Measurements from ENCODE around the gene YES1. TPM values are rescaled to one million over a fixed set of nuclear protein-coding genes. Genes with fewer than 3 reads are reported as not detected.

YES1 gene
- total and polyA plus RNA-seq, 5 experiments from 2014 or later: 0.68 to 17.9 (median 3.3) TPM

- H3K9me3 Mint-ChIP-seq: no peaks in the 10 kb centered on the region
- no peaks in the 10 kb centered on the region for H3K27me3 Mint-ChIP-seq
- POLR2A ChIA-PET: no interaction called here
- H3K4me1 Mint-ChIP-seq: peaks cover 4 to 7% (median 5%) of the 10 kb centered on the region in 4 donors
- ATAC-seq (no peak), DNase-seq (no peak)
- H3K36me3 Mint-ChIP-seq: peaks cover 0 to 82% (median 20%) of the 10 kb centered on the region in 3 donors
- H3K4me3 Mint-ChIP-seq: no peak overlapping the region
- H3K27ac Mint-ChIP-seq: no peak overlapping the region
Measured at GRCh38 chr18:676736-677135, 135.3 kb downstream of the YES1 start.

DNA sequence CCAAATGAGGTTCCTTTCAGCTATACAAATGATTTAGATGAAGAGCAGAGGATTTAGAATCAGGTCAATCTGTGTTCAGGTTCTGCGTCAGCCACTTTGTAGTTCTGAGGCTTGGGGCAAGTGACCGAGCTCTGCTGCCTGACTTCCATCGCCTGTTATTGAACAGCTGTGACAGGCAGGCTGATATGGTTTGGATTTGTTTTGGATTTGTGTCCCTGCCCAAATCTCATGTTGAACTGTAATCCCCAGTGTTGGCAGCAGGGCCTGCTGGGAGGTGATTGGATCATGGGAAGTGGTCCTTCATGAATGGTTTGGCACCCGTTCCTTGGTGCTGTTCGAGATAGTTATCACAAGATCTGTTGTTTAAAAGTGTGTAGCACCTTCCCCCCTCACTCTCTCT is 136.0 kb downstream of the YES1 start:
- POLR2A ChIA-PET: no interaction called here
- Mint-ChIP-seq H3K4me3 (no peak overlapping the region), H3K36me3 (peaks cover 0 to 82% (median 19%) of the 10 kb centered on the region in 3 donors), H3K27me3 (no peaks in the 10 kb centered on the region), H3K9me3 (no peaks in the 10 kb centered on the region), H3K4me1 (peaks cover 0 to 4% (median under 1%) of the 10 kb centered on the region in 4 donors), H3K27ac (peak overlapping the region in 1 of 10 donors; percentile 75)
- no peak for ATAC-seq
- DNase-seq: no peak

GRCh38 chr18:675307-675706 is 136.7 kb downstream of the YES1 start:
- peak overlapping the region in 1 of 10 donors; percentile 53 for H3K27ac Mint-ChIP-seq
- DNase-seq (no peak), ATAC-seq (no peak)
- H3K27me3 Mint-ChIP-seq: no peaks in the 10 kb centered on the region
- peaks cover 0 to 5% (median under 1%) of the 10 kb centered on the region in 4 donors for H3K4me1 Mint-ChIP-seq
- H3K4me3 Mint-ChIP-seq: no peak overlapping the region
- H3K36me3 Mint-ChIP-seq: peaks cover 4 to 86% (median 22%) of the 10 kb centered on the region in 3 donors
- POLR2A ChIA-PET: no interaction called here
- no peaks in the 10 kb centered on the region for H3K9me3 Mint-ChIP-seq

DNA sequence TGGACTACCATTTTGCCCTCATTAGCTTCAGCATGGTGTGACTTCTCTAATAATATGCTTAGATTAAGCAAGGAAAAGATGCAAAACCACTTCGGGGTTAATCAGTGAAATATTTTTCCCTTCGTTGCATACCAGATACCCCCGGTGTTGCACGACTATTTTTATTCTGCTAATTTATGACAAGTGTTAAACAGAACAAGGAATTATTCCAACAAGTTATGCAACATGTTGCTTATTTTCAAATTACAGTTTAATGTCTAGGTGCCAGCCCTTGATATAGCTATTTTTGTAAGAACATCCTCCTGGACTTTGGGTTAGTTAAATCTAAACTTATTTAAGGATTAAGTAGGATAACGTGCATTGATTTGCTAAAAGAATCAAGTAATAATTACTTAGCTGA is 138.3 kb downstream of the YES1 start:
- Mint-ChIP-seq H3K4me3 (no peak overlapping the region), H3K27me3 (no peaks in the 10 kb centered on the region), H3K9me3 (no peaks in the 10 kb centered on the region), H3K27ac (no peak overlapping the region), H3K36me3 (peaks cover 8 to 79% (median 31%) of the 10 kb centered on the region in 3 donors), H3K4me1 (peaks cover 0 to 5% (median 0%) of the 10 kb centered on the region in 4 donors)
- POLR2A ChIA-PET: no interaction called here
- DNase-seq (no peak), ATAC-seq (no peak)

DNA sequence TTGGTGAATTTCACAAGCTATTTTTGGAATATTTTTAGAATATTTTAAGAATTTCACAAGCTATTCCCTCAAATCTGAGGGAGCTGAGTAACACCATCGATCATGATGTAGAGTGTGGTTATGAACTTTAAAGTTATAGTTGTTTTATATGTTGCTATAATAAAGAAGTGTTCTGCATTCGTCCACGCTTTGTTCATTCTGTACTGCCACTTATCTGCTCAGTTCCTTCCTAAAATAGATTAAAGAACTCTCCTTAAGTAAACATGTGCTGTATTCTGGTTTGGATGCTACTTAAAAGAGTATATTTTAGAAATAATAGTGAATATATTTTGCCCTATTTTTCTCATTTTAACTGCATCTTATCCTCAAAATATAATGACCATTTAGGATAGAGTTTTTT is 138.7 kb downstream of the YES1 start:
- Mint-ChIP-seq H3K4me3 (no peak overlapping the region), H3K9me3 (peaks cover 0 to 3% (median 0%) of the 10 kb centered on the region in 9 donors), H3K27me3 (no peaks in the 10 kb centered on the region), H3K27ac (no peak overlapping the region), H3K36me3 (peaks cover 13 to 79% (median 35%) of the 10 kb centered on the region in 3 donors), H3K4me1 (peaks cover 0 to 5% (median under 1%) of the 10 kb centered on the region in 4 donors)
- DNase-seq (no peak), ATAC-seq (no peak)
- POLR2A ChIA-PET: no interaction called here

Other genes with a start within 250 kb of the YES1 start
- gene CETN1, start 231.9 kb downstream of the YES1 start, total RNA-seq: not detected
- not detected for gene CETN1, start 231.9 kb downstream of the YES1 start, polyA plus RNA-seq
- under 1 TPM in 1 of 2 experiments, not detected in 1; 0.49 TPM for gene CLUL1, start 215.3 kb downstream of the YES1 start, total RNA-seq
- under 1 TPM in 2 of 3 donors, not detected in 1; 0.46 to 0.55 TPM for gene CLUL1, start 215.3 kb downstream of the YES1 start, polyA plus RNA-seq
- not detected for gene TYMS, start 154.6 kb downstream of the YES1 start, total RNA-seq
- gene TYMS, start 154.6 kb downstream of the YES1 start, polyA plus RNA-seq: under 1 TPM in 2 of 3 donors, not detected in 1; 0.19 to 0.73 TPM
- 100 to 1,000 TPM; 111 to 123 TPM for gene ENOSF1, start 99.6 kb downstream of the YES1 start, total RNA-seq
- gene ENOSF1, start 99.6 kb downstream of the YES1 start, polyA plus RNA-seq: 10 to 100 TPM in 2 of 3 donors, 1 to 10 TPM in 1; 8.2 to 13.8 (median 12.7) TPM
- gene ADCYAP1, start 92.6 kb upstream of the YES1 start, total RNA-seq: not detected
- not detected for gene ADCYAP1, start 92.6 kb upstream of the YES1 start, polyA plus RNA-seq

All from naive thymus-derived CD8-positive, alpha-beta T cell (primary cell).